ENCODE measurements around the gene PRDM16.

GRCh38 chr1:3261007-3261968 is 192.3 kb downstream of the PRDM16 start:
- TF ChIP-seq CTCF (conservative IDR thresholded peaks at IDR 0.05; ENCODE audit: low read length) (no peak), EZH2phosphoT487 (IDR thresholded peaks at IDR 0.05; ENCODE audit: borderline replicate concordance, low read depth, low read length) (no peak)
